ENCODE data around the gene PRKAG2.
"Not testable (repeated sequence)": the region's sequence is repeated elsewhere in the genome, so short reads cannot be mapped to it uniquely, and the experiment has no call there.

The PRKAG2 gene

GRCh38 chr7:151835636-151836035 is 41.3 kb downstream of the PRKAG2 start:
- DNase-seq (ENCODE audit: low read depth in 2 of 2), result no peak

GRCh38 chr7:151834271-151835035 is 42.5 kb downstream of the PRKAG2 start:
- DNase-seq (ENCODE audit: low read depth in 2 of 2), result no peak

- no peak for DNase-seq (ENCODE audit: low read depth in 2 of 2)
Measured at GRCh38 chr7:151833691-151834090, 43.2 kb downstream of the PRKAG2 start.

GRCh38 chr7:151833213-151833651 is 43.7 kb downstream of the PRKAG2 start:
- no peak for DNase-seq (ENCODE audit: low read depth in 2 of 2)

- no peak for DNase-seq (ENCODE audit: low read depth in 2 of 2)
Measured at GRCh38 chr7:151832656-151833055, 44.3 kb downstream of the PRKAG2 start.

- no peak for DNase-seq (ENCODE audit: low read depth in 2 of 2)
Measured at GRCh38 chr7:151832138-151832537, 44.8 kb downstream of the PRKAG2 start.

GRCh38 chr7:151831606-151832005 is 45.3 kb downstream of the PRKAG2 start:
- no peak for DNase-seq (ENCODE audit: low read depth in 2 of 2)

GRCh38 chr7:151830121-151830830 is 46.6 kb downstream of the PRKAG2 start:
- no peak for DNase-seq (ENCODE audit: low read depth in 2 of 2)

GRCh38 chr7:151829707-151830106 is 47.2 kb downstream of the PRKAG2 start:
- DNase-seq (ENCODE audit: low read depth in 2 of 2), result no peak

- DNase-seq (ENCODE audit: low read depth in 2 of 2), result no peak
Measured at GRCh38 chr7:151827620-151828019, 49.3 kb downstream of the PRKAG2 start.

- DNase-seq (ENCODE audit: low read depth in 2 of 2), result not testable (repeated sequence)
Measured at GRCh38 chr7:151826316-151826715, 50.6 kb downstream of the PRKAG2 start.

- no peak for DNase-seq (ENCODE audit: low read depth in 2 of 2)
Measured at GRCh38 chr7:151825721-151826120, 51.2 kb downstream of the PRKAG2 start.

- no peak for DNase-seq (ENCODE audit: low read depth in 2 of 2)
Measured at GRCh38 chr7:151824373-151824933, 52.5 kb downstream of the PRKAG2 start.

- no peak for DNase-seq (ENCODE audit: low read depth in 2 of 2)
Measured at GRCh38 chr7:151823566-151824372, 53.1 kb downstream of the PRKAG2 start.

GRCh38 chr7:151822541-151823181 is 54.3 kb downstream of the PRKAG2 start:
- DNase-seq (ENCODE audit: low read depth in 2 of 2), result no peak

GRCh38 chr7:151821806-151822540 is 54.9 kb downstream of the PRKAG2 start:
- DNase-seq (ENCODE audit: low read depth in 2 of 2), result no peak

GRCh38 chr7:151821226-151821625 is 55.7 kb downstream of the PRKAG2 start:
- no peak for DNase-seq (ENCODE audit: low read depth in 2 of 2)

GRCh38 chr7:151820491-151821105 is 56.3 kb downstream of the PRKAG2 start:
- no peak for DNase-seq (ENCODE audit: low read depth in 2 of 2)

GRCh38 chr7:151819866-151820265 is 57.0 kb downstream of the PRKAG2 start:
- no peak for DNase-seq (ENCODE audit: low read depth in 2 of 2)

Measured in fibroblast of skin of left quadriceps (primary cell).